AG08396 (cell line): ENCODE data around the gene SLFN14.
"Not testable (repeated sequence)": the region's sequence is repeated elsewhere in the genome, so short reads cannot be mapped to it uniquely, and the experiment has no call there.

ENCODE experiments used
- DNase-seq: peaks from one replicate; pipeline ENCODE4 v3.0.0; 2012; ENCODE audit warnings: low spot score, mixed read lengths

The SLFN14 gene

DNA sequence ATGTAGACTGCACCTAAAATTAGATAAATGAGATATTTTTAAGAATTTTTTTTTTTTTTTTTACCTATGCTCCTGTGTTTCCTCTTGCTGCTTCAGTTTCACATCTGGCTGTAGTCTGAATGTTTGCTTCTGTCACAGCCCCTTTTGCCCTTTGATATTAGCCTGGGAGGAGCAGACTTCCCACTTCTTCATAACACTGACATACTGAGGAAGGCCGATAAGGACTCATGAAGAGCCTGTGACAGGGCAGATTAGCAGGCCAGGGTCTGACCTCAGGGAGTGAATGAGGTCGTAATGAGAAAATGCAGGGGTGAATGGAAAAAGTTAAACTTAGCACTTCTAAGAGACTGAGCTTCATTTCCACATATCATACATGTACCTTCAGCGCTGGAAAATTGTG is at the start of gene SLFN14:
SLFN14 (minus strand) TSS at position 117 of the 400 bp plus-strand sequence. CDS start 2,757 bp downstream, outside the sequence.
- no peak for DNase-seq

DNA sequence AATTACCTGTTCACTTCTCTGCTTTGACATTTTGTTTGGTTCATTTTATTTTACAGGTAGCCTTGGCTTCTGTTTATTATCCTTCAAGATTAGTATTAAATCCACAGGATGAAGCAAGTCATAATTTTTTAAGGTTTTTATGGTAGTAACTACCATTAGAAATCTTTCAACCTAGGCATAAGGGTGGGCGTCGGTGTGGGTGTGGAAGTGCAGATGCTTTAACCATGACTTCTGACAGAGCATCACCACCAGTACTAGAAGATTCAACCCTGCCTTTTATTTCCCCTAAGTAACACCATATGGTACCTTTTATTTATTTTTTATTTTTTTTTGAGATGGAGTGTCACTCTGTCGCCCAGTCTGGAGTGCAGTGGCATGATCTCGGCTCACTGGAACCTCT is 49.2 kb upstream of the SLFN14 start:
- no peak for DNase-seq

GRCh38 chr17:35607239-35607847 is 46.7 kb upstream of the SLFN14 start:
- no peak for DNase-seq

- peak; percentile 76 for DNase-seq
Measured at GRCh38 chr17:35605678-35606077, 45.1 kb upstream of the SLFN14 start.

DNA sequence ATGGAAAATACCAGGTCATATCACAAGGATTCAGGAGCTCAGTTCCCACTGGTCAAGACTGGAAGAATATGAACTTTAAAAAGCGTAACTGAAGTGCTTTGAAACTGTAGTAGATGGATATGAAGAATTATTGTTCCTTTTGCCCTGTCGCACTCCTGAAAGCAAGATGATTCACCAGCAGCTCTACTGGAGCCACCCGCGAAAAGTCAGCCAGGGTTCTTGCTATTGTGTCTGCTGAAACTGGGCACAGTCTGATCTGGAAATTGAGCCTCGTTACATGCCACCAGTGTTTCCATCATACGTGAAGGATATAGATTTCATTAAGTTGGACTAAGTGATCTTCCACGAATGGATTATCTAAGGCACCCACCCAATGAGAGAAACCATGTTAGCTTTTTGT is 43.1 kb upstream of the SLFN14 start:
- no peak for DNase-seq

DNA sequence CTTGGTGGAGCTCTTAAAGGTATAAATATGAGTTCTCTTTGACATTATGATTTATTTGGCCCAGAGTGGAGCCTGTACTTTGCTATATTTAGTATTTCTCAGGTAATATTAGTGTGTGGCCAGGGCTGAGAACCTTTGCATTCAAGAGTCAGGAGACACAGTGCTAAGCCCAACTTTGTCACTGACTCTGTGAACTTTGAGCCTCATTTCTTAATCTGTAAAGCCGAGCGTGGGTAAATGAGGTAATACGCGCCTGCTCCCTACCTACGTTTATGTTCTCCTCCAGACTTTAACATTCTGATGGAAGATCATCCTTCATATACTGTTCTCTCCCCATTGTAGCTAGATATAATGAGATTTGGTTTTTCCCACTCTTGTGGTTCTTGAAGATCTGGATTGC is 37.0 kb upstream of the SLFN14 start:
- no peak for DNase-seq

DNA sequence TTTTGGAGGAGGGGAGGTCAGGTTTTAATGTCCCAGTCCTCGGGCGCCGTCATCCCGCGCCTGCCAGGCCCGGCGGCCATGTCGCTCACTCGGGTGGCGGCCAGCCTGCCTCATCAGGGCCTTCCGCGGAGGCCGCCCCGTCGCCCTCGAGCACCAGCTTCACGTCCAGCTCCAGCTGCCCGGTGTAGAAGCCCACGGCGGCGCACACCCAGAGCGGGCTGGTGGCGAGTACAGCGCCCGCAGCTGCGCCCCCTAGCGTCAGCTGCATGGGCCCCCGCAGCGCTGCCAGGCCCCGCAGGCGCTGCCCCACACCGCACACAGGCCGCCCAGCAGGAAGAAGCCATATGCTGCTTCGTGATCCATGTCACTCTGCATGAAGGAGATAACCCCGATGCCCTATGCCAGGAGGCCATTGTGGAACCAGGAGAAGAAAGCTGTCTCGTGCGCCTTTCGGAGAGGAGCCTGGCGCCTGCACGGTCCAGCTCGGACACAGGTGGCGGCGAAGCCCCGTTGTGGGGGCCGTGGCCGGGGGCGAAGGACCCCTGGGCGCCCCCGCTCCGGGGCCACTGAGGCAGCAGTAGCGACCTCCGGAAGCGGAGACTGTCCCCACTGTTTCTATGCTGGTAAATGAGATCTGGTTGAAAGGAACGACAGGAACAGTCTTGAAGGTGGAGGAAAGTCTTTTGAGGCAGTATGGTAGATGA is 36.1 kb upstream of the SLFN14 start:
- DNase-seq = no peak

- DNase-seq = no peak
Measured at GRCh38 chr17:35596072-35596471, 35.5 kb upstream of the SLFN14 start.

GRCh38 chr17:35588196-35588920 is 27.7 kb upstream of the SLFN14 start:
- peak; percentile 30 for DNase-seq

GRCh38 chr17:35587074-35587961 is 26.7 kb upstream of the SLFN14 start, which contains the start of gene AP2B1:
Gene AP2B1, plus strand, starts transcription at chr17:35587322. Its CDS starts 6,709 bp downstream, at chr17:35594031.
- DNase-seq = peak; percentile 91

GRCh38 chr17:35586569-35587073 is 26.0 kb upstream of the SLFN14 start:
- DNase-seq = no peak

DNA sequence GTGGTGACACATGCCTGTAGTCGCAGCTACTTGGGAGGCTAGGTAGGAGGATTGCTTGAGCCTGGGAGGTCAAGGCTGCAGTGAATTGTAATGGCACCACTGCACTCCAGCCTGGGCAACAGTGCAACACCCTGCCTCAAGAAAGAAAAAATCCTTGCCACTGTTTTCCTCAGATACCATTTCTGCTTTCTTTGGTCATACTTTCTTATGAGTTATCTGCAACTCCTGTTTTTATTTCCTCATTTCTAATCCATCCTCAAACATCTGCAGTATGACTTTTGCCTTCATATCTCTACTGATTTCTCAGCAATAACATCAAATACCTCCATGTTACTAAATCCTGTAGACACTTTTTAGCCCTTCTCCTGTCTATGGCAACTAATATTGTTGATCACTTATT is 23.4 kb upstream of the SLFN14 start:
- DNase-seq = no peak

GRCh38 chr17:35578929-35579432 is 18.4 kb upstream of the SLFN14 start:
- no peak for DNase-seq

- DNase-seq = peak; percentile 75
Measured at GRCh38 chr17:35578197-35578928, 17.7 kb upstream of the SLFN14 start, which contains the start of gene PEX12. Gene PEX12, minus strand, starts transcription at chr17:35578571. Its CDS starts 550 bp downstream, at chr17:35578021.

- no peak for DNase-seq
Measured at GRCh38 chr17:35577830-35578196, 17.2 kb upstream of the SLFN14 start.

DNA sequence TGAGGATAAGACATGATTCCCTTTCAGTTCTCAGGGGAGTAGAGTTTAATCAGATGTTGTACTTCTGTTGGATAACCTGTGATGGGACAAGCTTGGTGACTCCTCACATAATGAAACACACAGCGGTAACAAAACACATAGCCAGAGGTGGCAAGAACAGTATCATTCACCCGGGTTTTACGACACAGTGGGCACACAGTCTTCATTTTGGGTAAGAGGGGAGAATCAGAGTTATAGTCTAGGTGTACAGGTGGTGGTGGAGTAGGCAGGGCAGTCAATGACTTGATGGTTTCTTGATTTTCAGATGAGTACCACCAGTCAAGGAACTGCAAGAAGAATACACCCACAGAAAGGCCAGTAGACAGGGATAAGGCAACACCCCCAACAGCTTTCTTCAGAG is 15.1 kb upstream of the SLFN14 start:
- no peak for DNase-seq

- DNase-seq = no peak
Measured at GRCh38 chr17:35569405-35569804, 8.8 kb upstream of the SLFN14 start.

DNA sequence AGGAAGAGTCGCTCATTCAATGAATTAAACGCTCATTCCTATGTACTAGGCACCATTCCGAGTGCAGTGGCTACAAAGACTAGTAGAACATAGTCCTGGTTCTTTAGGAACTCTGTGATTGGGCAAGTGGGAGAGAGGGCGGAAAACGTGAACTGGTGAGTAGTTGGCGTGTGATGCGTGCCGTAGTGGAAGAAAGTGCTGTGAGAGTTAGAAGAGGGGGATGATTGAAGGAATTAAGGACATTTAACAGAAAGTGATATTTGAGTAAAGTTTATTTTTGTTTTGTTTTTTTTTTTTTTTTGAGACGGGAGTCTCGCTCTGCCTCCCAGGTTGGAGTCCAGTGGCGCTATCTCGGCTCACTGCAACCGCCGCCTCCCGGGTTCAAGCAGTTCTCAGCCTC is 7.9 kb upstream of the SLFN14 start:
- DNase-seq = peak; percentile 55

DNA sequence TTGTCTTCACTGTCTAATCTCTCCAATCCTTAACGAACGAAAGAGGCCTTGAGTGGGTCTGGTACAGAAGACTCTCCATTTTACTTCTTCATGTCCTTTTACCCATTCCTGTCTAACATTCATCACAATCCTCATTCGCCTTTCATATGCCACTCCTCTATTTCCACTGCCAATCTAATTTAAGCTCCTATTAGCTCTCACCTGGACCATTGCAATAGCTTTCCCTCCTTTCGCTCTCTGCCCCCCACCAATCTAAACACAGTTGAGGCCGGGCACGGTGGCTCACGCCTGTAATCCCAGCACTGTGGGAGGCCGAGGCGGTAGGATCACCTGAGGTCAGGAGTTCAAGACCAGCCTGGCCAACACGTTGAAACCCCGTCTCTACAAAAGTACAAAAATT is 6.3 kb upstream of the SLFN14 start:
- DNase-seq = no peak

DNA sequence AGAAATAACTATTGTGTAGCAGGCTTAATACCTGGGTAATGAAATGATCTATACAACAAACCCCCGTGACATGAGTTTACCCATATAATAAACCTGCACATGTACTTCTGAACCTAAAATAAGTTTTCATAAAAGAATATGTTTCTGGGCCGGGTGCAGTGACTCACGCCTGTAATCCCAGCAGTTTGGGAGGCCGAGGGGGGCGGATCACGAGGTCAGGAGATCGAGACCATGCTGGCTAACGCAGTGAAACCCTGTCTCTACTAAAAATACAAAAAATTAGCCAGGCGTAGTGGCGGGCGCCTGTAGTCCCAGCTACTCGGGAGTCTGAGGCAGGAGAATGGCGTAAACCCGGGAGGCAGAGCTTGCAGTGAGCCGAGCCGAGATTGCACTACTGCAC is 2.6 kb upstream of the SLFN14 start:
- not testable (repeated sequence) for DNase-seq
